ENCODE data around the gene SIPA1L2.

Gene SIPA1L2

GRCh38 chr1:232621050-232621449 is 8.9 kb downstream of the SIPA1L2 start:
- TF ChIP-seq CTCF (IDR thresholded peaks at IDR 0.05; ENCODE audit: unreplicated experiment in 3 of 3) = no peak
- no peaks in the 10 kb centered on the region for H3K9me3 Mint-ChIP-seq
- peaks cover 4% of the 10 kb centered on the region for H3K36me3 Mint-ChIP-seq (ENCODE audit: low read depth)
- peak overlapping the region in 1 of 3 experiments; percentile 6 for H3K4me3 Mint-ChIP-seq
- no peaks in the 10 kb centered on the region for H3K27me3 Mint-ChIP-seq (ENCODE audit: low read depth)
- H3K27ac Mint-ChIP-seq = peak overlapping the region; percentile 80 to 91 (median 90)
- H3K4me1 Mint-ChIP-seq = peaks cover 63% of the 10 kb centered on the region

GRCh38 chr1:232620356-232620969 is 9.5 kb downstream of the SIPA1L2 start:
- H3K4me1 Mint-ChIP-seq = peaks cover 64% of the 10 kb centered on the region
- H3K27ac Mint-ChIP-seq = peak overlapping the region; percentile 80 to 91 (median 90)
- H3K27me3 Mint-ChIP-seq (ENCODE audit: low read depth) = no peaks in the 10 kb centered on the region
- H3K9me3 Mint-ChIP-seq = no peaks in the 10 kb centered on the region
- no peak for TF ChIP-seq CTCF (IDR thresholded peaks at IDR 0.05; ENCODE audit: unreplicated experiment in 3 of 3)
- peak overlapping the region in 2 of 3 experiments; percentile 45 to 54 for H3K4me3 Mint-ChIP-seq
- H3K36me3 Mint-ChIP-seq (ENCODE audit: low read depth) = peaks cover 4% of the 10 kb centered on the region

- Mint-ChIP-seq H3K27ac (peak overlapping the region in 2 of 3 experiments; percentile 26 to 54), H3K4me1 (peaks cover 72% of the 10 kb centered on the region), H3K27me3 (ENCODE audit: low read depth) (no peaks in the 10 kb centered on the region), H3K9me3 (no peaks in the 10 kb centered on the region), H3K36me3 (ENCODE audit: low read depth) (peaks cover 7% of the 10 kb centered on the region), H3K4me3 (no peak overlapping the region)
- TF ChIP-seq CTCF (IDR thresholded peaks at IDR 0.05; ENCODE audit: unreplicated experiment in 3 of 3) = no peak
Measured at GRCh38 chr1:232617237-232617636, 12.7 kb downstream of the SIPA1L2 start.

- Mint-ChIP-seq H3K27ac (peak overlapping the region; percentile 49 to 92 (median 88)), H3K4me1 (peaks cover 68% of the 10 kb centered on the region), H3K4me3 (no peak overlapping the region), H3K9me3 (no peaks in the 10 kb centered on the region), H3K36me3 (ENCODE audit: low read depth) (peaks cover 17% of the 10 kb centered on the region), H3K27me3 (ENCODE audit: low read depth) (no peaks in the 10 kb centered on the region)
- no peak for TF ChIP-seq CTCF (IDR thresholded peaks at IDR 0.05; ENCODE audit: unreplicated experiment in 3 of 3)
Measured at GRCh38 chr1:232615306-232615800, 14.6 kb downstream of the SIPA1L2 start.

GRCh38 chr1:232614811-232615210 is 15.1 kb downstream of the SIPA1L2 start:
- Mint-ChIP-seq H3K4me3 (no peak overlapping the region), H3K36me3 (ENCODE audit: low read depth) (peaks cover 20% of the 10 kb centered on the region), H3K27me3 (ENCODE audit: low read depth) (no peaks in the 10 kb centered on the region), H3K4me1 (peaks cover 67% of the 10 kb centered on the region), H3K9me3 (no peaks in the 10 kb centered on the region), H3K27ac (peak overlapping the region; percentile 86 to 92 (median 88))
- no peak for TF ChIP-seq CTCF (IDR thresholded peaks at IDR 0.05; ENCODE audit: unreplicated experiment in 3 of 3)

Measured in nephron (organoid).